ENCODE measurements around the gene LYL1.

GRCh38 chr19:13103581-13104359, 1.1 kb upstream of the LYL1 start:
- TF ChIP-seq GABPA (IDR thresholded peaks at IDR 0.05; ENCODE audit: low read depth, low read length) (no peak), GABPA (CRISPR knock-in tag; IDR thresholded peaks at IDR 0.05; ENCODE audit: low read depth) (no peak), HINFP (CRISPR knock-in tag; IDR thresholded peaks at IDR 0.05; ENCODE audit: low read depth) (no peak), NFATC3 (CRISPR knock-in tag; IDR thresholded peaks at IDR 0.05) (no peak), SRF (IDR thresholded peaks at IDR 0.05; ENCODE audit: low read depth, low read length) (no peak), NCOA2 (CRISPR knock-in tag; IDR thresholded peaks at IDR 0.05) (no peak), FOXJ3 (CRISPR knock-in tag; IDR thresholded peaks at IDR 0.05; ENCODE audit: borderline replicate concordance) (no peak), ZNF574 (CRISPR knock-in tag; IDR thresholded peaks at IDR 0.05) (no peak), ZBTB7A (CRISPR knock-in tag; IDR thresholded peaks at IDR 0.05) (no peak), CEBPG (CRISPR knock-in tag; IDR thresholded peaks at IDR 0.05) (no peak)
